ENCODE data around the gene MEGF11.

DNA sequence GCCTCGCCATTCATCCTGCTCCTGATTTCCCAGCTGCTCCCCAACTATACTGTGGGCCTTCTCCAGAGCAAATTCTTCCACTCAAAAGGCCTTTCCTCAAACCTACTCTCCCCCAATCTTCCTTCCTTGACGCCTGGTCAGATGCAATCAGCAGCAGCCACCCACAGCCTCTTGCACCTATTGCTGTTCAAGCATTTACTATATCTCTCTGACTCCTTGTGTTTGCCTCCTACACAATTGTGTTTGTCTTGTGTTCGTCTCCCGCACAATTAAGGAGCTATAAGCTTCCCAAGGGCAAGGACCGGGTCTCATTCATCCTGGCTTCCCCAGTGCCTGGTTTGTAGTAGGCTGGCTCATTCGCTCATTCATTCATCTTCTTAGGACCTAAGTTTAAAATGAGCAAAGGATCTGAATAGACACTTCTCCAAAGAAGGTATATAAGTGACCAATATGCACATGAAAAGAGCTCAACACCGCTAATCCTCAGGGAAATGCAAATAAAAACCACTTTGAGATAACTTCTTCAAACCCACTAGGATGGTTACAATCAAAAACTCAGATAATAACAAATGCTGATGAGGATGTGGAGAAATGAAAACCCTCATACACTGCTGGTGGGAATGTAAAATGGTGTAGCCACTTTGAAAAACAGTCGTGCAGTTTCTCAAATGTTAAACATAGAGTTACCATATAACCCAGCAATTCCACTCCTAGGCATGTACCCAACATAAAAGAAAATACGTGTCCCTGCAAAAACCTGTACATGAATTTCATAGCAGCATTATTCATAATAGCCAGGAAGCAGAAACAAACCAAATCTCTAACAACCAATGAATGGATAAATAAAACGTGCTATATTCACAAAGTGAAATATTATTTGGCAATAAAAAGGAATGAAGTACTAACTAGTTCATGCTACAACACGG, 31.0 kb downstream of the MEGF11 start:
- TF ChIP-seq, protein P1, sequence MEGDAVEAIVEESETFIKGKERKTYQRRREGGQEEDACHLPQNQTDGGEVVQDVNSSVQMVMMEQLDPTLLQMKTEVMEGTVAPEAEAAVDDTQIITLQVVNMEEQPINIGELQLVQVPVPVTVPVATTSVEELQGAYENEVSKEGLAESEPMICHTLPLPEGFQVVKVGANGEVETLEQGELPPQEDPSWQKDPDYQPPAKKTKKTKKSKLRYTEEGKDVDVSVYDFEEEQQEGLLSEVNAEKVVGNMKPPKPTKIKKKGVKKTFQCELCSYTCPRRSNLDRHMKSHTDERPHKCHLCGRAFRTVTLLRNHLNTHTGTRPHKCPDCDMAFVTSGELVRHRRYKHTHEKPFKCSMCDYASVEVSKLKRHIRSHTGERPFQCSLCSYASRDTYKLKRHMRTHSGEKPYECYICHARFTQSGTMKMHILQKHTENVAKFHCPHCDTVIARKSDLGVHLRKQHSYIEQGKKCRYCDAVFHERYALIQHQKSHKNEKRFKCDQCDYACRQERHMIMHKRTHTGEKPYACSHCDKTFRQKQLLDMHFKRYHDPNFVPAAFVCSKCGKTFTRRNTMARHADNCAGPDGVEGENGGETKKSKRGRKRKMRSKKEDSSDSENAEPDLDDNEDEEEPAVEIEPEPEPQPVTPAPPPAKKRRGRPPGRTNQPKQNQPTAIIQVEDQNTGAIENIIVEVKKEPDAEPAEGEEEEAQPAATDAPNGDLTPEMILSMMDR (conservative IDR thresholded peaks at IDR 0.05; ENCODE audit: low read length): no peak
- no peak for TF ChIP-seq EZH2phosphoT487 (IDR thresholded peaks at IDR 0.05; ENCODE audit: borderline replicate concordance)
